ENCODE results near the gene COX8A. TPM values are rescaled to one million over a fixed set of nuclear protein-coding genes. Genes with fewer than 3 reads are reported as not detected.

COX8A gene
- polyA plus RNA-seq, 3 donors: 190 to 308 (median 280) TPM

Other genes with a start within 250 kb of the COX8A start
- gene ZFTA, start 205.8 kb upstream of the COX8A start, polyA plus RNA-seq (ENCODE audit: insufficient read length in 3 of 3): 10 to 100 TPM; 42.8 to 50.5 (median 45.3) TPM
- 10 to 100 TPM; 26.4 to 39.7 (median 32.1) TPM for gene SPINDOC, start 161.2 kb upstream of the COX8A start, polyA plus RNA-seq (ENCODE audit: insufficient read length in 3 of 3)
- gene MARK2, start 135.5 kb upstream of the COX8A start, polyA plus RNA-seq (ENCODE audit: insufficient read length in 3 of 3): 10 to 100 TPM; 35.6 to 39.9 (median 36.0) TPM
- 10 to 100 TPM; 11.0 to 15.6 (median 12.8) TPM for gene RCOR2, start 57.5 kb upstream of the COX8A start, polyA plus RNA-seq (ENCODE audit: insufficient read length in 3 of 3)
- 10 to 100 TPM; 32.0 to 43.8 (median 32.0) TPM for gene NAA40, start 35.6 kb upstream of the COX8A start, polyA plus RNA-seq (ENCODE audit: insufficient read length in 3 of 3)
- gene OTUB1, start 11.8 kb downstream of the COX8A start, polyA plus RNA-seq (ENCODE audit: insufficient read length in 3 of 3): 100 to 1,000 TPM in 2 of 3 donors, 10 to 100 TPM in 1; 95.6 to 109 (median 106) TPM
- gene FLRT1, start 61.3 kb downstream of the COX8A start, polyA plus RNA-seq (ENCODE audit: insufficient read length in 3 of 3): 1 to 10 TPM; 2.2 to 3.3 (median 3.2) TPM
- 10 to 100 TPM; 13.4 to 19.5 (median 17.8) TPM for gene MACROD1, start 191.5 kb downstream of the COX8A start, polyA plus RNA-seq (ENCODE audit: insufficient read length in 3 of 3)
- 100 to 1,000 TPM; 173 to 197 (median 188) TPM for gene STIP1, start 211.6 kb downstream of the COX8A start, polyA plus RNA-seq (ENCODE audit: insufficient read length in 3 of 3)
- 1 to 10 TPM; 4.7 to 6.5 (median 5.9) TPM for gene FERMT3, start 232.1 kb downstream of the COX8A start, polyA plus RNA-seq (ENCODE audit: insufficient read length in 3 of 3)

Measured in renal cortex interstitium (tissue), 3 donors.